Measurements from ENCODE around the gene CMTM3.

GRCh38 chr16:66576296-66576695 lies 28.2 kb upstream of the CMTM3 start:
- TF ChIP-seq POLR2A (IDR thresholded peaks at IDR 0.05), result no peak
- TF ChIP-seq CTCF (IDR thresholded peaks at IDR 0.05), result no peak
- TF ChIP-seq EP300 (IDR thresholded peaks at IDR 0.05), result no peak
- no peak for TF ChIP-seq POLR2AphosphoS5 (IDR thresholded peaks at IDR 0.05)

Measured in upper lobe of left lung (tissue), 4 donors.